OCI-LY7 (cell line): Measurements from ENCODE around the gene PALLD. TPM values are rescaled to one million over a fixed set of nuclear protein-coding genes. Genes with fewer than 3 reads are reported as not detected.

Experiments used
- BruUV-seq: library from RNA; stranded (reverse); fragments of 400-500 nt; replicated peaks from 2 replicates; lab custom pipeline; 2021; lab: Mats Ljungman, UMichigan
- CTCF ChIA-PET: fragments of 300-600 bp; sonication (Branson Sonifier 250); formaldehyde crosslinking; loops from one replicate; lab custom pipeline; 2022; ENCODE audit warnings: antibody characterized with exemption; ENCODE audit not compliant: unreplicated experiment; lab: Charles Lee
- POLR2A ChIA-PET: fragments of 300-600 bp; sonication (Branson Sonifier 250); formaldehyde crosslinking; loops from one replicate; lab custom pipeline; 2022; ENCODE audit warnings: antibody characterized with exemption; lab: Charles Lee
- DNase-seq: peaks from one replicate; pipeline ENCODE4 v3.0.0-alpha.2; 2015; ENCODE audit warnings: low spot score
- H2AFZ ChIP-seq: fragments of 200-600 bp; sonication (generic), shearing (Covaris generic); 2 replicates; pipeline ENCODE4 v1.6.1; 2014; ENCODE audit warnings: mild to moderate bottlenecking, antibody characterized with exemption, low read length, moderate library complexity
- H3K27ac ChIP-seq: fragments of 200-600 bp; sonication (generic); 2 replicates; pipeline ENCODE4 v1.5.1; 2014; ENCODE audit warnings: mixed run types, low read depth, mild to moderate bottlenecking, moderate library complexity, low read length, inconsistent platforms; ENCODE audit not compliant: poor library complexity, severe bottlenecking
- H3K36me3 ChIP-seq: fragments of 200-600 bp; sonication (generic); 2 replicates; pipeline ENCODE4 v1.6.1; 2014; ENCODE audit warnings: mild to moderate bottlenecking, antibody characterized with exemption, low read length, moderate library complexity, mixed read lengths; ENCODE audit not compliant: insufficient read depth
- H3K4me1 ChIP-seq: fragments of 200-600 bp; sonication (generic); 2 replicates; pipeline ENCODE4 v1.5.1; 2014; ENCODE audit warnings: mild to moderate bottlenecking, low read length; ENCODE audit not compliant: insufficient read depth, poor library complexity, severe bottlenecking
- H3K4me2 ChIP-seq: fragments of 200-600 bp; sonication (generic); 2 replicates; pipeline ENCODE4 v1.6.1; 2014; ENCODE audit warnings: mild to moderate bottlenecking, low read length
- H3K4me3 ChIP-seq: fragments of 200-600 bp; sonication (generic); 2 replicates; pipeline ENCODE4 v1.5.1; 2014; ENCODE audit warnings: mild to moderate bottlenecking, low read depth, low read length; ENCODE audit not compliant: poor library complexity, severe bottlenecking
- H3K79me2 ChIP-seq: fragments of 200-600 bp; sonication (generic); 2 replicates; pipeline ENCODE4 v1.6.1; 2016; ENCODE audit warnings: low read depth, mild to moderate bottlenecking, low read length, moderate library complexity, mixed read lengths; ENCODE audit not compliant: insufficient read depth
- H3K9me2 ChIP-seq: fragments of 200-600 bp; sonication (generic); 2 replicates; pipeline ENCODE4 v1.6.1; 2016; ENCODE audit warnings: mild to moderate bottlenecking, low read length, mixed read lengths; ENCODE audit not compliant: insufficient read depth
- H3K9me3 ChIP-seq: fragments of 200-600 bp; sonication (generic); 2 replicates; pipeline ENCODE4 v1.6.1; 2014; ENCODE audit warnings: mild to moderate bottlenecking, mixed run types, low read length, mixed read lengths
- H4K20me1 ChIP-seq: fragments of 200-600 bp; sonication (generic); 2 replicates; pipeline ENCODE4 v1.6.1; 2014; ENCODE audit warnings: mild to moderate bottlenecking, antibody characterized with exemption, low read length, moderate library complexity, mixed read lengths; ENCODE audit not compliant: insufficient read depth
- EZH2phosphoT487 ChIP-seq: fragments of 200-600 bp; sonication (generic); IDR thresholded peaks from 2 replicates; pipeline ENCODE4 v1.6.1; 2018; ENCODE audit warnings: low read depth, borderline replicate concordance, mild to moderate bottlenecking, mixed run types, antibody characterized with exemption, low read length, moderate library complexity, mixed read lengths
- intact Hi-C: fragments of 100-400 bp; cut with micrococcal nuclease; formaldehyde crosslinking; loops from one replicate; pipeline ENCODE4 v1.10.0; 2022; ENCODE audit not compliant: unreplicated experiment
- total RNA-seq, 2 experiments: library from RNA; depleted of rRNA in 1 of 2; stranded (reverse); fragments of >200 nt in 1 of 2; shearing (Covaris generic) in 1 of 2; gene quantifications; 2 replicates each; pipeline ENCODE4 v1.2.3, GENCODE V29; 2014 to 2022
- TF ChIP-seq, protein P1 (sequence below): fragments of 200-600 bp; sonication (generic); conservative IDR thresholded peaks from 2 replicates; pipeline ENCODE4 v1.5.1; 2014; ENCODE audit warnings: mild to moderate bottlenecking, antibody characterized with exemption, low read length, moderate library complexity, mixed read lengths

PALLD gene
- total RNA-seq, 2 experiments from 2014 or later, result 0.73 to 2.8 TPM

GRCh38 chr4:168486912-168487281 is 10.0 kb upstream of the PALLD start:
- H3K9me3 ChIP-seq, result no peaks in the 10 kb centered on the region
- H3K4me2 ChIP-seq, result no peak overlapping the region
- H2AFZ ChIP-seq, result no peak overlapping the region
- DNase-seq, result no peak
- no peak overlapping the region for H3K4me3 ChIP-seq
- CTCF ChIA-PET, result no interaction called here
- no peaks in the 10 kb centered on the region for H4K20me1 ChIP-seq
- POLR2A ChIA-PET, result interaction anchor here (1.5 kb wide), 1 partner anchor 10 kb away, joined by 4 read pairs; the partner anchor contains the start of gene PALLD
- TF ChIP-seq, protein P1, sequence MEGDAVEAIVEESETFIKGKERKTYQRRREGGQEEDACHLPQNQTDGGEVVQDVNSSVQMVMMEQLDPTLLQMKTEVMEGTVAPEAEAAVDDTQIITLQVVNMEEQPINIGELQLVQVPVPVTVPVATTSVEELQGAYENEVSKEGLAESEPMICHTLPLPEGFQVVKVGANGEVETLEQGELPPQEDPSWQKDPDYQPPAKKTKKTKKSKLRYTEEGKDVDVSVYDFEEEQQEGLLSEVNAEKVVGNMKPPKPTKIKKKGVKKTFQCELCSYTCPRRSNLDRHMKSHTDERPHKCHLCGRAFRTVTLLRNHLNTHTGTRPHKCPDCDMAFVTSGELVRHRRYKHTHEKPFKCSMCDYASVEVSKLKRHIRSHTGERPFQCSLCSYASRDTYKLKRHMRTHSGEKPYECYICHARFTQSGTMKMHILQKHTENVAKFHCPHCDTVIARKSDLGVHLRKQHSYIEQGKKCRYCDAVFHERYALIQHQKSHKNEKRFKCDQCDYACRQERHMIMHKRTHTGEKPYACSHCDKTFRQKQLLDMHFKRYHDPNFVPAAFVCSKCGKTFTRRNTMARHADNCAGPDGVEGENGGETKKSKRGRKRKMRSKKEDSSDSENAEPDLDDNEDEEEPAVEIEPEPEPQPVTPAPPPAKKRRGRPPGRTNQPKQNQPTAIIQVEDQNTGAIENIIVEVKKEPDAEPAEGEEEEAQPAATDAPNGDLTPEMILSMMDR, result no peak
- TF ChIP-seq EZH2phosphoT487, result no peak
- no peaks in the 10 kb centered on the region for H3K36me3 ChIP-seq
- H3K9me2 ChIP-seq, result no peaks in the 10 kb centered on the region
- intact Hi-C loops, result no loop called here
- no peaks in the 10 kb centered on the region for H3K79me2 ChIP-seq
- BruUV-seq, result no TSS peak
- no peaks in the 10 kb centered on the region for H3K4me1 ChIP-seq
- no peak overlapping the region for H3K27ac ChIP-seq

DNA sequence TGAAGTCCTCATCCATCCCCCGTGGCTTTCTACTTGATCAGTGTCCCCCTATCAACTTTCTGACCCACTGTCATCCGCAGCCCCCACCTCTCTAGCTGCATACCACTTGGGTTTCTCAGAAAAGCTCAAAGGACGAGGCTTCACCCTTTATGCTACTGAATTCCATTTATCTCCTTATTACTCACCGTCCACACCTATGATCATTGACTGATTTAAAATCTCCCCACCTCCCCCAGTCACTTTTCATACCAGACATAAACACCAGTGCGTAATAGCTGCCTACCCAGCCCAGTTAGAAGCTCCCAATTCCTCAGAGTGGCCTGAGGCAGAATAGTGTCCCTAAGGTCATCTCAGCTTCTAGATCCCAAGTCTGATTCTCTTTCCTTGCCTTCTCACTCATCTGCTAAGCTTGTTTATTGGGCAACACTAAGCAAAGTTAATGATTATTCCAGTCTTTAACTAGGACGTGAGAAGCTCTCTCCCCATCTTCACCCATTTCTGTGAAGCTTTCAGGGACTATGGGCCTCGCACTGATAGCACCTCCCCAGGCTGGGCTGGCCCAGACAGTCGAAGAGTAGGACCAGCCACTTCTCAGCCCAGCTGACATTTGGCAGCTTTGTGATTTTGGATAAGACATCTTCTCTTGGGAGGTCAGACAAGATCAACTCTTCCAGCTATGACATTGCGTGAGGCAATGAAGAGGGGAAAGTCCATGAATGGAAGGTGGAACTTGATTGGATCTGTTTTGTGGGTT is 9.4 kb upstream of the PALLD start:
- Histone ChIP-seq H3K36me3 (no peaks in the 10 kb centered on the region), H3K9me3 (no peaks in the 10 kb centered on the region), H3K27ac (no peak overlapping the region), H3K9me2 (no peaks in the 10 kb centered on the region), H3K79me2 (no peaks in the 10 kb centered on the region), H3K4me1 (no peaks in the 10 kb centered on the region), H4K20me1 (no peaks in the 10 kb centered on the region), H3K4me3 (no peak overlapping the region), H2AFZ (no peak overlapping the region), H3K4me2 (no peak overlapping the region)
- TF ChIP-seq, protein P1, result no peak
- no peak for TF ChIP-seq EZH2phosphoT487
- CTCF ChIA-PET, result no interaction called here
- POLR2A ChIA-PET, result interaction anchor here (1.5 kb wide), 1 partner anchor 9 kb away, joined by 4 read pairs; the partner anchor contains the start of gene PALLD
- intact Hi-C loops, result no loop called here
- DNase-seq, result no peak
- no TSS peak for BruUV-seq

DNA sequence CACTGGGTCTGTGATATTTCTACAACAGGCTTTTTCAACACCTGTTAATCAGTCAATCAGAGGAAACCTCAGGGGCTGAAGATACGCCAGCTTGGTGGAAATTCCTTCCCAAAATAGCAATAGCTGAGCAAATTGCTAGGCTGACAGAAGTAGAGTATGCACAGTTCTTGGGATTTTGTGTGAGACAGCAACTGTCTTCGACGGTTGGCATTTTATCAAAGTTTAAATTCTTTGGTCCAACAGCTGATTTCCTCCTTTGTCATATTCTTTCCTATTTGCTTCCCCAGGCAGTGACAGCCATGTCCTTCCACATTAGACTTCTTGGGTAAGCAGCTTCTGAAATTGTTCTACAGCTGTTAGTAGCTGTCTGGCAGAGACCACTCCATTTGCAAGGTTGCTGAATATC is 8.0 kb upstream of the PALLD start:
- ChIA-PET POLR2A (no interaction called here), CTCF (no interaction called here)
- Histone ChIP-seq H3K9me2 (no peaks in the 10 kb centered on the region), H3K27ac (no peak overlapping the region), H3K4me3 (no peak overlapping the region), H2AFZ (no peak overlapping the region), H3K4me1 (no peaks in the 10 kb centered on the region), H3K4me2 (no peak overlapping the region), H3K9me3 (no peaks in the 10 kb centered on the region), H3K36me3 (no peaks in the 10 kb centered on the region), H3K79me2 (no peaks in the 10 kb centered on the region), H4K20me1 (no peaks in the 10 kb centered on the region)
- no peak for DNase-seq
- BruUV-seq, result no TSS peak
- intact Hi-C loops, result no loop called here
- TF ChIP-seq, protein P1, result no peak
